Measurements from ENCODE around the gene STK38L.
A peak's percentile ranks its signal among the peaks of the same experiment; 100 is the strongest.

STK38L gene

DNA sequence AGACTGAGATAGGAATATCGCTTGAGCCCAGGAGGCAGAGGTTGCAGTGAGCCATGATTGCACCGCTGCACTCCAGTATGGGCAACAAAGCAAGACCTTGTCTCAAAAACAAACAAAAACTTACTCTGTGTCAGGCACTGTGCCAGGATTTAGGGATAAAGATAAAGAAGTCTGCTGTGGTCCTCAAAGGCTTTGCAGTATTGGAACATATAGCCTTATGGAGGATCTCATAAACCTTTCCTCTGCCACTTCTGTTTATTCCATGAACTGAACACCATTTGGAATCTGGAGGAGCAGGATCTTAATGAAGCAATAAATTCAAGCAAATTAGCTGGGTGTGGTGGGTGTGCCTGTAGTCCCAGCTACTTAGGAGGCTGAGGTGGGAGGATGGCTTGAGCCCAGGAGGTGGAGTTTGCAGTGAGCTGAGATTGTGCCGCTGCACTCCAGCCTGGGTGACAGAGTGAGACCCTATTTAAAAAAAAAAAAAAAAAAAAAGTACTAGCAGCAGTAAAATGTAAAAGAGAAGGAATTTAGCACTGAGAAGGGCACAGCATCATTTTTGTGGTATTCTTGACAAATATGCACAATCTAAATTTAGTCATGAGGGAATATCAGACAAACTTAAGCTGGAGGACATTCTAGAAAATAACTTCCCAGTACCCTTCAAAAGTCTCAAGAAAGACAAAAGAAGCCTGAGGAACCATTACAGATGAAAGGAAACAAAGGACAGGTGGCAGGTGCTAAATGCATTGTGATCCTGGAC lies 115.7 kb downstream of the STK38L start:
- peak; percentile 28 for DNase-seq

- peak; percentile 66 for DNase-seq
These were observed 117.3 kb downstream of the STK38L start for GRCh38 chr12:27361372-27361771.

DNA sequence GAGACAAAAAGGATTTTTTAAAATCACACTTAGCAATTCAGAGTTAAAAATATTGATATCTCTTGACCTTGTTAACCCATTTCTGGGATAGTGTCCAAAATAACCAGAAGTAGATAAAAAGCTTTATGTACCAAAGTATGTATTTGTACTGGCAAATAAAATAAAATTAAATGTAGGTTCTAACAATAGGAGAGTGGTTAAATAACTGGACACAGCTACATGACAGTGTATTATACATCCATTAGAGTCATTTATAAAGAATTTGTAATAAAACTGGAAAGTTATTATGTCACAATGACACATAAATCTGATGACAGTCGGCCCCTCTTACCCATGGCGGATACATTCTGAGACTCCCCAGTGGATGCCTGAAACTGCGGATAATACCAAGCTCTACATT lies 122.5 kb downstream of the STK38L start:
- peak; percentile 32 for DNase-seq

DNA sequence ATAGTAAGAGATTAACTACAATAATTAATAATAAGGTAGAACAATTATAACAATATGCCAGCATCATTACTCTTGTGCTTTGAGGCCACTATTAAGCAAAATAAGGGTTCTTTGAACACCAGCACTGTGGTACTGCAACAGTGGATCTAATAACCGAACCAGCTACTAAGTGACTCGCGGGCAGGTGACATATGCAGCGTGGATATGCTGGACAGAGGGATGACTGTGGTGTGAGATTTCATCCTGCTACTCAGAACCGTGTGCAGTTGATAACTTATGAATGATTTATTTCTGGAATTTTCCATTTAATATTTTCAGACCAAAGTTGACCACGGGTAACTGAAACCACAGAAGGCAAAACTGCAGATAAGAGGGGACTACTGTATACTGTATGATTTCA lies 123.0 kb downstream of the STK38L start:
- DNase-seq, result peak; percentile 33

Data from HCEC 1CT (cell line).